GM19372 (cell line): ENCODE data around the gene UNC13D.
"Not testable (repeated sequence)": the region's sequence is repeated elsewhere in the genome, so short reads cannot be mapped to it uniquely, and the experiment has no call there.

Experiments
- ATAC-seq: cut with Tn5 transposase; IDR thresholded peaks from one replicate; pipeline ENCODE4 v1.9.1; 2021; ENCODE audit warnings: mild to moderate bottlenecking, low read depth, moderate library complexity; ENCODE audit not compliant: unreplicated experiment

UNC13D gene

GRCh38 chr17:75875182-75875939 is 31.2 kb upstream of the UNC13D start:
- no peak for ATAC-seq

DNA sequence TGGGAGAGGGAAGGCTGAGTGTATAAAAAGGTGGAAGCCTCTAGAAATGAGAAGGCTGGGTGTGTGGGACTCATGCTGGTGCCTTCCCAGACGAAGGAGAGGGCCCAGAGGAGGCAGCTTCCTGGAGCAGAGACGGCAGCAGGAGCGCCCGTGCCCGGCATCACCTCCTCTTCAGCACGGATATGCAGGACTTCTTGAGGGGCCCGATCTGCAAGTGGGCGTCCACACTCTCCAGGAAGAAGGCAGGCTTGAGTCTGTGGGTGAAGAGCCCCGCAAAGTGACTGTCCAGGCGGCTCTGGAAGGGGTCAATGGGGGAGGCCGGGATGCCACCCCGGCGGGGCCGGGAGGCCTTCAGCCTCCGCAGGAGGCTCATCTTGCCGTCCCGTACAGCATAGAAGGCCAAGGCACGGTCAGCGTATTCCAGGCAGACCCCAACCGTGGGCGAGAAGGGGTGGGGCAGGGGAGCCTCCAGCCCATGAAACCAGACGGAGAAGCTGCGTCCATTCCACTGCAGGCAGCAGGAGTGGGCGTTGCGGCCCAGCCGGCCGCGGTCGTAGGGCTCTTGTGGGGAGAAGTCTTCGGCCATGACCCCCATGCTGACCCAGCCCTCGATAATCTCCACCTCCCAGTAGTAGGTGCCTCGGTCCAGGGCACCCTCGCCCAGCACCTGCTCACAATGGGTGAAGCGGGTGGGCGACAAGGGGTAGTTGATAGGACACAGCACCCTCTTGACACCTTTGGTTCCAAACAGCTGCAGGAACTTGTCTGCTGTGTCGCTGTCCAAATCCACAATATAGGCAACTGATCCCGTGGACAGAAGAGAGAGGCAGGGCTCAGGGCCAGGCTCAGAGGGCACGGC is 30.3 kb upstream of the UNC13D start:
- no peak for ATAC-seq

DNA sequence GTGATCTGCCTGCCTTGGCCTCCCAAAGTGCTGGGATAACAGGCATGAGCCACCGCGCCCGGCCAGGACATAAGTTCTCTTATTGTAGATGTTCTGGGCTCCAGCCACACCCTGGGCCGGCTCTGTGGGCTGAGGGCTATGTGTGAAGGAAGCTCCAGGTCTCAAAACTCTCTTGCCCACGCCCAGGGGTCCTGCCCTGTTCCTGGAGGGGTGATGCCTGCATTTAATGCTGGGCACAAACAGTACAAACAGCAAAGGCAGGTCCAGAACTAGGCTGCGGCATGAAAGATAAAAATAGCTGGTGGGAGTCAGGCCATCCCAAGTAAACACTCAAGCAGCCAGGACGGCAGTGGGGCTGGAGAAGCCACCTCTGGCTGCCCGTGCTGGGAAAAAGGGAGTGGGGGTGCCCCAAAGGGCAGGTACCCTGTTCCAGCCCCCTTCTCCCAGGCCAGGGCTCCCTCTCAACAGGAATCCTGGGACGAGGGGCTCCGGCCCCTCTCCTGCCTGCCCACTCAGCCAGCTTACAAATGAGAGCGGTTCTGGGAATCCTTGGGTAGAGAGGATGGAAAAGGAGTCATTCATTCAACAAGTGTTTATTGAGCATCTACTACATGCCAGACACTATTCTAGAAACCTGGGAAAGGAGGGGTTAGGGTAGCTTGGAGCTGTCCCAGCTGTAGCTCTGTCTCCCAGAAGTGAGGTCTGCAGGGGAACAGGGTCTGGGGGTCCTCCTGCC is 29.6 kb upstream of the UNC13D start:
- no peak for ATAC-seq

DNA sequence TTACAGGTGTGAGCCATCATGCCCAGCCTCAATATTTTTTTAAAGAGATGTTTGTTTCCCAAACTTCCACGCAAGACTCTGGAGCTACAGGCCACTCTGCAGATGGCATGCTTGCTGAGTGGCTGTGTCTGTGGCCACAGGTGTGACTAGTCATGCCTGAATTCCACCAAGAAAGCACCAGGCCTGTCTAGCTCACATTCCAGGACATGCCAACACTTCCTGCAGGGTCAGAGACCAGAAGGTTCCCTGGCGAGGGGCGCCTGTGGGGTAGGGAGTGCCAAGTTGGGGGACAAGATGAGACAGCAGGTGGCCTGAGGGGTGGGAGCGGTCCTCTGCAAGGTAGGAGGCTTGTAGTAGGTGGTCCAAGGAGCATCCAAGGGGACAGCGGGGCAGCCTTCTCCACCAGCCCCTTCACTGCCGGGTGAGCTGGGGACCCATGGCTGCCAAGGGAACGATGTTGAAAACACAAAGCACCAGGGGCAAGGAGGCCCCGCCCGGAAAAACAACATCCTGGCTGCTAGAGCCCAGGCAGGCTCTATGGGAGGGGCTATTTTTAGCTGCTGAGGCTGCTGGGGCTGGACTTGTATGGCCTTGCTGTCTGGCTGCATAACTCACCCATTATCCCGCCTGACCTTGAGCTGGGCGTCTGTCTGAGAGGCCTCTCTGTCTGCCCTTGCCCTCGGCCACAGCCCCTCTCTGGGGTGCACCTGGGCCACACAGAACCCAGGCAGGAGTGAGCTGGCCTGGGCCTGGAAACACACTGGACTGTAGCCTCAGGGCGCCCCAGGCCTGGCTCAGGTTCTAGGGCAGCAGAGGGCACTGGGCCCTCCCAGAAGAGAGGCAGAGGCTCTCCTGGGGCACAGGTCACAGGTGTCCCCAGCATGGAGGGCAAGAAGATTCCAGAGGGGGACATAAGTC is 28.5 kb upstream of the UNC13D start:
- ATAC-seq = no peak

- ATAC-seq = not testable (repeated sequence)
Observed at GRCh38 chr17:75870228-75870627, 26.0 kb upstream of the UNC13D start.

DNA sequence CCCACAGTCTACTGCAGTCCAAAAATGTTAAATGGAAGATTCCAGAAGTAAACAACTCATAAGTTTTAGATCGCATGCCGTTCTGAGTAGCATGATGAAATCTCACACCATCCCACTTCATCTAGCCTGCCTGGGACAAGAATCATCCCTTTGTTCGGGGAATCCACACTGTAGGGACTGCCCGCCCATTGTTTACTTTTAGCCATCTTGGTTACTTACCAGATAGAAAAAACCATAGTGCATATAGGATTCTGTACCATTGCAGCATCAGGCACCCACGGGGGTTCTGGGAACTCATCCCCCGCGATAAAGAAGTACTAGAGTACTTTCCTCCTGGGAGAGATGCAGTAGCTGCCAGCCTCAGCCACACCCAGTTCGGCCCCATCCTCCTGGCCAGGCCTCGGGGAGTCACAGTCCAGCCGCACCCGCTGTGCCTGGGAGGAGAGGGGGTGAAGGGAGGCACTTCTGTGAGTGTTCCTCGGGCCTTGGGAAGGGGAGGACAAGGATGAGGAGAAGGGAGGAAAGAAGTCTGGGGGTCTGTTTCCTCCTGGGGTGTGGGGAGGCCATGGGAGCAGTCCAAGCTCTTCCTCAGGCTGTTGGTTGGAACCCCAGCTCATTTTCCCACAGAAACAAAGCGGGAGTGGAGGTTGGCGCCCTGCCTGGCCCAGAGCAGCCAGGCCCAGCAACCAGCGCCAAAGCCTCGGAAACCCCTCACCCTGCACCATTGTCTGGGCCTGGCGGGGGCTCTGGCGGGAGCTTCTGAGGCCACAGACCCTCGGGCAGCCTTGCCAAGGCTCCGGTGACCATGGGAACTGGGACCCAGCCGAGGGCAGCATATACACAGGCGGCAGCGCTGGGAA is 25.3 kb upstream of the UNC13D start:
- ATAC-seq = no peak

GRCh38 chr17:75868730-75869281 is 24.6 kb upstream of the UNC13D start:
- ATAC-seq = not testable (repeated sequence)

DNA sequence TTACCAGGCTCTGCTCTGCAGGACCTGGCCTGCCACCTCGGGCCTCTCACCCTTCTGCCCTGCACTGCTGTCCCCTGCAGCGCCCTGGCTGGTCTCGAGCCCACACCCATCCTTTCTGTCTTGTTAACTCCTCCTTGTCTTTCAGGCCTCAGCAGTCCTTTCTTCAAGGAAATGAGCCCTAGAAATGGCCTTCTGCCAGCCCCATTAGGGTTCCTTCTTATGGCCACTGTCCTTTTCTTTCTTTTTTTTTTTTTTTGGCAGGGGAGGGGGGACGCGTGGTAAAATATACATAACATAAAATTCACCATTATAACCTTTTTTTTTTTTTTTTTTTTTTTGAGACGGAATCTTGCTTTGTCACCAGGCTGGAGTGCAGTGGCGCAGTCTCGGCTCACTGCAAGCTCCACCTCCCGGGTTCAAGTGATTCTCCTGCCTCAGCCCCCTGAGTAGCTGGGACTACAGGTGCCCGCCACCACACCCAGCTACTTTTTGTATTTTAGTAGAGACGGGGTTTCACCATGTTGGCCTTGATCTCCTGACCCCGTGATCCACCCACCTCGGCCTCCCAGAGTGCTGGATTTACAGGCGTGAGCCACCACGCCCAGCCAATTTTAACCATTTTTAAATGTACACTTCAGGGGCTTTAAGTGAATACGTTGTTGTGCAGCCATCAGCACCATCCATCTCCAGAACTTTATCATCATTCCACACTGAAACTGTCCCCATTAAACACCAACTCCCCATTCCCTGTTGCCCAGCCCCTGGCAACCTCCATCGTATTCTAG is 21.4 kb upstream of the UNC13D start:
- ATAC-seq = not testable (repeated sequence)

- ATAC-seq = not testable (repeated sequence)
Observed at GRCh38 chr17:75864887-75865286, 20.7 kb upstream of the UNC13D start.

GRCh38 chr17:75864448-75864871 is 20.3 kb upstream of the UNC13D start:
- no peak for ATAC-seq

- ATAC-seq = no peak
Observed at GRCh38 chr17:75861927-75862317, 17.7 kb upstream of the UNC13D start.

GRCh38 chr17:75859358-75859757 is 15.2 kb upstream of the UNC13D start:
- ATAC-seq = not testable (repeated sequence)

GRCh38 chr17:75856062-75856756 is 12.0 kb upstream of the UNC13D start:
- no peak for ATAC-seq

- peak; percentile 88 for ATAC-seq
Observed at GRCh38 chr17:75855310-75856061, 11.3 kb upstream of the UNC13D start, which contains the start of gene WBP2. WBP2 (minus strand) TSS chr17:75855335; CDS start chr17:75855297, 38 bp downstream.

DNA sequence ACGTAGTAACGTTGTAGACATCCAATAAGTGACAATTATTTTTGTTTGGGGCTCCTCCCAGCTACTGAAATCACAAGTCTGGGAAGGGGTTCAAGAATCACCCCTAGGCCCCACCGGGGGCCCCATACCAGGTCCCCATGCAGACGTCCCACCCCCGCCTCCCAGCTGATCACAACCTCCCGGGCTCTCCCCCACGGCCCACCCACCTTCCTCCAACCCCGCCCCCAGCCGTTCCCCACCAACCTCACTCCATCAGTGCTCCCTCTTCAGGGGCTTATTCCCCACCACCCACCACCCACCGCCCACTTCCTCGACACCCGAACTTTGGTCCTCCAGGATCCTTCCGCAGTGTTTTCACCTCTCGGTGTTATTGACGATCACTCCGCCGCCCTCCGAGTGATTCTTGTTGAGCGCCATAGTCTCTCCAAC is 10.7 kb upstream of the UNC13D start:
- ATAC-seq = no peak

DNA sequence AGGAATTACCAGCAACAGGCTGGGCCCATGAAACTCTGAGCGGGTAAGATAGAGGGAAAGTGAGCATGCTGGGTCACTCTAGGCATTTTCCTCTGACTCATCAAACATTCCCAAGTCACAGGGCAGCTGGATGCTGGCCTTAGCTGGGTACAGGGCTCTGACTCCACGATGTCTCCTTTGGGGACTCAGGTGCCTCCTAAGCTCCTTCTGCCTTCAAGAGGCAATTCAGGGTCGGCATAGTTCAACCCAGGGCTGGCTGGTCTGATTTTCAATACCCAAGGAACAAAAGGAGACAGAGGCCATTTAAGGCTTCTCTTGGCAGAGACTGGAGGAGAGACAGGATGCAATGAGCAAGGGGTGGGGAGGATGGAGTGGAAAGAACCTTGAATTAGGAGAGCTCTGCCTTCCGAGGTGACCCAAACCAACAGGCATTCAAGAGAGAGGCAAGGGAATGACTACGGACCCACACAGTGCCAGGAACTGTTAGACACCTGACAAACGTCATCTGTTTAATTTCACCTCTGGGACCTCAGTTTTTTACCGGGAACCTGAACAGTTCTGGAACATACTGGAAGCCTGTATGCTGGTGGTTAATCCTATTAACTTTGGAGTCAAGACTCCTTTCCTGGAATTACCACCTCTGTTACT is 10.0 kb upstream of the UNC13D start:
- ATAC-seq = no peak
